Measurements from ENCODE around the gene GALNT17.

DNA sequence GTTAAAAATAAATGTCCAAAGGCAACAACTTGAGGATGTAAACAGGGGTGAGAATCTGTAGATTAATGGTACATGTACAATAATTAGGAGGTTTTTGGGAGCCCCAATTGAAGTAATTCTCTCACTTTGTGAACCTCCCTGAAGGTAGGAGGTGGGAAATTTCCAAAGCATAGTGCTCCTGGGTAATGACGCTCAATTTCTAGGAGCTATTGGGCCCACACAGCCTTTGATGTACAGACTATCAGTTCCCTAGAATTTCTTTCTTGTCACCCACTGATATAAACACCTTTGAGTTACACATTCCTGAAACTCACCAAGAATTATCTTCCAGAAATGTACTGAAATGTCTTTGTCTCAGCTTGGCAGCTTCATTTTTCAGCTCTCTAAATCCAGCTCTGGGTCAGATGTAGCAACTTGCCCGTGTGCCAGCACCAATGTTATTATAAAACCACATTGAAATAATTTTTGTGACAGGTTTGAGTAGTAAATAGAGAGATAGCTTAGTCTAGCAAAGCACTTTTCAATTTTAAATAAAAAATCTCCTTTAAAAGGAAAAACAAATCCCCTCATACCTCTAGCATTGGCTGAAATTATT, 36.6 kb upstream of the GALNT17 start:
- TF ChIP-seq CTCF (IDR thresholded peaks at IDR 0.05; ENCODE audit: low read length), result no peak
- no peak for TF ChIP-seq EZH2 (optimal IDR thresholded peaks at IDR 0.05; ENCODE audit: low read depth, low read length)
- no peak for TF ChIP-seq EZH2phosphoT487 (IDR thresholded peaks at IDR 0.05; ENCODE audit: low read length)
